Measurements from ENCODE around the gene USP14.

The USP14 gene

DNA sequence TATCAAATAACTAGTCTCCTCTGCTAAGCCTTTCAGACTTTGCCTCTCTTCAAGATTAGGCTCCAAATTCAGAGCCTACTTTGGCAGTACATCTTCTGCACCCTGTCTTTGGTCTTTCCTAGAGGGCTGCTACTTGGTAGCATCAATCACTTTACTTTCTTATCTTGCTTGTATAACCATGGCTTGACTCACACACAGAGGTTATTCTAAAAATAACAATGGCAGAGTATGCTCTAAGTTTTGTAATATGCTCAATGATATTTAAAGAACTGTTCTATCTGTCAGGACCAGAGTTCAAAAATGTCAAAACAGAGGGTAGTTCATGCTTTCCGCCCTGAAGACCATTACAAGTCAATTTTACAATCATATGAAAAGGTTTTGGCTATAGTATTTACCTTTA, 81.8 kb downstream of the USP14 start:
- DNase-seq = no peak

- DNase-seq = no peak
Measured at GRCh38 chr18:245282-245847, 87.0 kb downstream of the USP14 start.

DNA sequence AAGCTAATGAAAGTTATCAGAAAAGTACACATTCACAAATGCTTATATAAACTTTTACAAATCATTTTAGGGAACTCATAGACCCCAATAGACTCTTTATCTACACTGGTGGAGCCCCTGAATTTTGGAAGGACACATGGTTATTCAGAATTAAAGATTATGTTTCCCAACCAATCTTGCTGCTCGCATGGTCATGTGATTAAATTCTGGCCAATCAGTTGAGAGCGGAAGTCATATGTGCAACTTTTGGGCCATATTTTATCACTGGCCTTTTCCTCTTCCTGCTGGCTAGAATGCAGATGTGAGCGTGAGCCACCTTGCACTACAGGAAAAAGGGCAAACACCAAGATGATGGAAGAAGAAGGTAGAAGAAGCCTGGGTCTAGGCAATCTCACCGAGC, 89.7 kb downstream of the USP14 start:
- no peak for DNase-seq

GRCh38 chr18:250685-251084, 92.3 kb downstream of the USP14 start:
- DNase-seq = peak; percentile 54

DNA sequence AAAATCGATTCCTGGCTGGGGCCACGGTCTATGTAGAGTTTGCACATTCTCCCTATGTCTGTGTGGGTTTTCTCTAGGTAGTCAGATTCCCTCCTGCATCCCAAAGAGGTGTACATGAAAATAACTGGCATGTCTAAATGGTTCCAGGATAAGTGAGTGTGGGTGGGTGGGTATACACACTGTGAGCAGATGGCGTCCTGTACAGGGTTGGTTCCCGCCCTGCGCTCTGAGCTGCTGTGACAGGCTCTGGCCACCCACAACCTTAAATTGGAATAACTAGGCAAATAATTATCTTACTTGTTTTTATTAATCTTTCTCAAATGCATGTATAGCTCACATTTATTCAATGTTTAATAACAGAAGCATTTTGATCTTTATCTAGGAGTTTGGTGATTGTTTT, 93.2 kb downstream of the USP14 start:
- DNase-seq = peak; percentile 16

DNA sequence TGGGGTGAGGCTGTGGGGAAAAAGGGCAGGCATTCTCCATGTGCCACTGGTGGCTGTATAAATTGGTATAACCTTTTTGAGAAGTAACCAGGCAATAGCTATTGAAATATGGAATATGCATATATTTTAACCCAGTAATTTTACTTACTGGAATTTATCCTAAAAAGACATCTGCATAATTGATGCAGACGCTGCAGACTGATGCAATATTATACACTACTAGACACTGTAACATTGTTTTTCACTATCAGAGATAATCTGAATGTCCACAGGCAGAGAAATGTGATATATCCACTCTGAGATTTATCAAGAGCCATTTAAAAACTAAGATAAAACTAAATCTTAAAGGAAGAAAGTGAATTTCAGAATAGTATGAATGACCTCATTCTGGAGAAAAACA, 94.8 kb downstream of the USP14 start:
- DNase-seq = no peak

DNA sequence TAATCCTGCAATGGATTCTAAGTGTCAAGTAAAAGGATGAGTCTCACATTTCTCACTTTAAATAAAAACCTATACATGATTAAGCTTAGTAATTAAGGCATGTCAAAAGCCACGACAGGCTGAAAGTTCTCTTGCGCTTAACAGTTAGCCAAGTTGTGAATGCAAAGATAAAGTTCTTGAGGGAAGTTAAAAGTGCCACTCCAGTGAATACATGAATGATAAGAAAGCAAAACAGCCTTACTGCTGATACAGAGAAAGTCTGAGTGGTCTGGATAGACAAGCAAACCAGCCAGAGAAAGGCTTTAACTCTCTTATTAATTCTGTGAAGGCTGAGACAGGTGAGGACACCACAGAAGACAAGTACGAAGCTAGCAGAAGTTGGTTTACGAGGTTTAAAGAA, 96.8 kb downstream of the USP14 start:
- no peak for DNase-seq

DNA sequence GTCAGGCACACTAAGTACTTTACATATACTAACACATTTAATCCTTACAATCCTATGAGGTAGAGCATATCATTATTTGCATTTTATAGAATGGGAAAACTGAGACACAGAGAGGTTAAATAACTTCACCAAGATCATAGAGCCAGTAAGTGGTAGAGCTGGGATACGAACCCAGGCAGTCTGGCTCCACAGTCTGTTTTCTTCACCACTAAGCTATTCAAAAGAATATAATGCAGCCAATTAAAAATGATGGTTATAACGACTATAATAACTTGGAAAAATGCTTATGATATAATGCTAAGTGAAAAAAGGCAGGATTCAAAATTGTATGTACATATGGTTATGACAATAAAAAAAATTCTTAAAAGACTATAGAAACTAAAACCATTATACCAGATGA, 102.2 kb downstream of the USP14 start:
- no peak for DNase-seq

DNA sequence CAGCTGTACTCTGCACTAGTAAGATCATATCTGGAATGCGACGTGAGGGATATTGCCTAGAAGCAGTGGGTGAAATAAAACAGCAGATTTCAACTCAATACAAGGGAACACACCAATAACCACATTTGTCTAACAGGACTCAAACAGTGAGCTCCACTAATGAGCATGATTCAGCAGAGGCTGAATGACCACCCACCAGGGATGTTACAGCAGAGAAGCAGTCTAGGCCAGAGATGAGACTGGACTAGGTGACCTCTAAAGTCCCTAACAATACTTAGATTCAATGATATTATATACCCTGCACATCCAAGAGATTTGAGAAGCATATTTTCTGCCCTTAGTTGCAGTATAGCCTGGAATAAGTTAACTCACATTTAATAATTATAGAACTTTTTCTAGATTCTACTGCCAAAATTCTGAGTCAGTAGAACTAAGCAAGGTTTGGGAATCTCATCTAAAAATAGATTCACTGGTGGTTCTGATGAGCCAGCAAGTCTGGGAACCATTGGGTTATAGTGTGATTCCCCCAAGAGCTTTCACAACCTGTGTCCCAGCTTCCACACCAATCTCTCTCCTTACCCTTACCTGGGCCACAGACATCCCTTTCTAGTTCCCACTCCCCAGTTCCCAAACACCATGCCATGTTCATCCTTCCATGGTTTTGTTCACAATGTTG, 103.2 kb downstream of the USP14 start:
- DNase-seq = no peak
